GM19452 (cell line): ENCODE results near the gene XIRP2.

ENCODE experiments used
- ATAC-seq: cut with Tn5 transposase; IDR thresholded peaks from one replicate; pipeline ENCODE4 v1.9.1; 2021; ENCODE audit not compliant: unreplicated experiment

The XIRP2 gene

GRCh38 chr2:166888180-166888579, at the start of gene XIRP2:
TSS of gene XIRP2 (plus strand) at chr2:166888480. CDS start at chr2:166903483, 15,003 bp downstream.
- ATAC-seq = no peak

- ATAC-seq = no peak
Observed at GRCh38 chr2:166841152-166841551, 47.1 kb upstream of the XIRP2 start.

GRCh38 chr2:166841679-166842078, 46.6 kb upstream of the XIRP2 start:
- no peak for ATAC-seq

GRCh38 chr2:166844111-166844510, 44.2 kb upstream of the XIRP2 start:
- no peak for ATAC-seq

- no peak for ATAC-seq
Observed at GRCh38 chr2:166862468-166863132, 25.7 kb upstream of the XIRP2 start.

GRCh38 chr2:166867874-166868514, 20.3 kb upstream of the XIRP2 start:
- no peak for ATAC-seq

- ATAC-seq = no peak
Observed at GRCh38 chr2:166870346-166870745, 17.9 kb upstream of the XIRP2 start.

- no peak for ATAC-seq
Observed at GRCh38 chr2:166881177-166881576, 7.1 kb upstream of the XIRP2 start.

GRCh38 chr2:166882851-166883250, 5.4 kb upstream of the XIRP2 start:
- ATAC-seq = no peak

- ATAC-seq = no peak
Observed at GRCh38 chr2:166891727-166892126, 3.4 kb downstream of the XIRP2 start.

- no peak for ATAC-seq
Observed at GRCh38 chr2:166892397-166892796, 4.1 kb downstream of the XIRP2 start.

- ATAC-seq = no peak
Observed at GRCh38 chr2:166895243-166895642, 7.0 kb downstream of the XIRP2 start.

- no peak for ATAC-seq
Observed at GRCh38 chr2:166897666-166898065, 9.4 kb downstream of the XIRP2 start.

- ATAC-seq = no peak
Observed at GRCh38 chr2:166899676-166900075, 11.4 kb downstream of the XIRP2 start.

GRCh38 chr2:166900700-166901099, 12.4 kb downstream of the XIRP2 start:
- ATAC-seq = no peak

- no peak for ATAC-seq
Observed at GRCh38 chr2:166901336-166901735, 13.1 kb downstream of the XIRP2 start.

- no peak for ATAC-seq
Observed at GRCh38 chr2:166916987-166917386, 28.7 kb downstream of the XIRP2 start.

- no peak for ATAC-seq
Observed at GRCh38 chr2:166917415-166917814, 29.1 kb downstream of the XIRP2 start.

GRCh38 chr2:166921261-166921896, 33.1 kb downstream of the XIRP2 start:
- ATAC-seq = no peak

GRCh38 chr2:166924967-166925366, 36.7 kb downstream of the XIRP2 start:
- ATAC-seq = no peak

- ATAC-seq = no peak
Observed at GRCh38 chr2:166926657-166927056, 38.4 kb downstream of the XIRP2 start.

GRCh38 chr2:166932032-166932431, 43.8 kb downstream of the XIRP2 start:
- ATAC-seq = no peak
